ENCODE measurements around the gene SLC4A7. TPM values are rescaled to one million over a fixed set of nuclear protein-coding genes. Genes with fewer than 3 reads are reported as not detected.
"Not testable (repeated sequence)": the region's sequence is repeated elsewhere in the genome, so short reads cannot be mapped to it uniquely, and the experiment has no call there.

The SLC4A7 gene
- total RNA-seq, 1 donor from 2014 or later, result 19.2 TPM

DNA sequence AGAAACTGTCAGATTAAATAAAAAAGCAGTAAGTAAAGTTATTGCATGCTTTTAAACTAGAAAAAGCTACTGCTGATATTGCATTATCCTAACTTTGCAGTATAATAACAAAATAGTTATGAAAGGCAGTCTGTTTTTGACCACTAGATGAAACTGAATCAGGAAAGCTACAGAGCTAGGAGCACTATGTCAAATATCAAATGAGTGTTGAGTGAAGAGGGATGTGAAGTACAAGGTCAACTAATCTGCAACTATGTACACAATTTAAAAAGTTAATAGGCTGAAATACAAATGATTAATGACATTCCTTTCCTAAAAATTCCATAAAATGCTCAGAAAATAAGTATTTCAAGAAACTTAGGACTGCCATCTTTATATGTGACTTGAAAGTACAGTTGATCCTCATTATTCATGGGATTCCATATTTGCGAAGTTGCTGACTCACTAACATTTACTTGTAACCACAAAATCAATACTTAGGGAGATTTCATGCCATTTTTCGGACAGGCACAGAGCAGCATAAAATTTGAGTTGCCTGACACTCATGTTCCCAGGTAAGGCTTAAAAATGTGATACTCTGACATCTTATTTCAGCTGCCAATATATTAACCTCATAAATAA is 34.5 kb downstream of the SLC4A7 start:
- intact Hi-C loops (cut with micrococcal nuclease), result no loop called here
- ATAC-seq, result no peak
- DNase-seq, result no peak

GRCh38 chr3:27442995-27443394 is 41.2 kb downstream of the SLC4A7 start:
- ATAC-seq; DNase-seq; intact Hi-C loops (cut with micrococcal nuclease): not testable (repeated sequence)

GRCh38 chr3:27438352-27438751 is 45.8 kb downstream of the SLC4A7 start:
- ATAC-seq; intact Hi-C loops (cut with micrococcal nuclease): not testable (repeated sequence)

DNA sequence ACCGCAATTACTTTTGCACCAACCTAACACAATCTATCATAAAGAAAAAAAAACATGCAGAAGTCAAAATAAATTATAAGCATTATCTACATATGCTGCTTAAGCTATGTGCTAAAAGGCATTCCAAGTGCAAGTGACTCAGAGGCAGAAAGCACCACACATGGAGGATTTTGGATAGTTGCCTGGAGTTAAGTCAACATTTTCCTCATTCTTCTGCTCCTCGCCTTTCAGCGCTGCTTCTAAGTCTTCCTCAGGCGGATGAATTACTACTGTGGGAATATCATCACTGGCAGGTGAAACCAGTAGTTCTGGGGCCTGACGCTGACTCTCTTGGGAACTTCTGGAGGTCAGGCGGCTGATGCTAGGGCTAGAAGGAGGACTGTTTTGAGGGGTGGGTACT is 53.1 kb downstream of the SLC4A7 start:
- DNase-seq, result no peak
- intact Hi-C loops (cut with micrococcal nuclease), result no loop called here
- peak; percentile 53 for ATAC-seq

More at GRCh38 chr3:27438352-27438751, 45.8 kb downstream of the SLC4A7 start:
- not testable (repeated sequence) for DNase-seq

- intact Hi-C loops (cut with micrococcal nuclease), result no loop called here
- no peak for DNase-seq
- ATAC-seq, result no peak
These were observed 54.3 kb downstream of the SLC4A7 start for GRCh38 chr3:27429909-27430308.

DNA sequence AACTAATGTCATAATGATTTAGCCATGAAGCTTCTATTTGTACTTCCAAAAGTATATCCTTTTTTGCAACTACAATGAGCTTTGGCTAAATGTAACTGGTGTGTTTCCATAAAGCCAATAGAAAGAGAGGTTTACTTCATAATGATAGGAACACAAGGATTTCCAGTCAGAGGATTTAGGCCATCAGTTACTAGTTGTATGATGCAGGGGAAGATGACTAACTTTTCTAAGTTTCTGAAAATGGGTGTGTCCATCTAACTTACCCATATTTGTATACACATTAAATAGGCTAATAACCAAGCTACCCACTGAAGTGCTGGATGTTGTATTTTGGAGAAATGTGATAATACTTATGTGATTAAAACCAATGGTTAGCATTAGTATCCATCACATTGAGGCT is 55.7 kb downstream of the SLC4A7 start:
- ATAC-seq (no peak), DNase-seq (no peak)
- intact Hi-C loops (cut with micrococcal nuclease), result no loop called here

GRCh38 chr3:27426926-27427325 is 57.3 kb downstream of the SLC4A7 start:
- intact Hi-C loops (cut with micrococcal nuclease), result no loop called here
- ATAC-seq (no peak), DNase-seq (no peak)

GRCh38 chr3:27425896-27426565 is 58.2 kb downstream of the SLC4A7 start:
- no peak for ATAC-seq
- no peak for DNase-seq
- intact Hi-C loops (cut with micrococcal nuclease), result no loop called here

- ATAC-seq; intact Hi-C loops (cut with micrococcal nuclease); DNase-seq: not testable (repeated sequence)
These were observed 59.2 kb downstream of the SLC4A7 start for GRCh38 chr3:27424812-27425521.

DNA sequence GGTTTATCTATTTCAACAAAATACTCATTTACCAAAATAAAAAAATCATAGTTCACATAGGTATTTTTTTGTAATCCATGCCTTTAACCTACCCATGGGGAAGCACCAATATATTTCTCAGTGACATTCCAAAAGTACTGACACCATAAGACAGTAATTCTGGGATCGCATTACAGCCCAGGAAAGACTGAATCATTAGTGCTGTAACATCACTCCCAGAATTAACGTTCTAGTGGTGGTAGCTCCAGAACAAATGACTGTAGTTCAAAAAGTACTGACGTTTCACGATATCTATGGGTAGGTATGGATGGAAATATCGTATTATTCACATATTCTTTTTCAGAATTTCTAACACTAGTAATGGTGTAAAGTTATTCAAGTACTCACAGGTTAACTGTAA is 60.7 kb downstream of the SLC4A7 start:
- intact Hi-C loops (cut with micrococcal nuclease), result no loop called here
- DNase-seq, result no peak
- no peak for ATAC-seq

DNA sequence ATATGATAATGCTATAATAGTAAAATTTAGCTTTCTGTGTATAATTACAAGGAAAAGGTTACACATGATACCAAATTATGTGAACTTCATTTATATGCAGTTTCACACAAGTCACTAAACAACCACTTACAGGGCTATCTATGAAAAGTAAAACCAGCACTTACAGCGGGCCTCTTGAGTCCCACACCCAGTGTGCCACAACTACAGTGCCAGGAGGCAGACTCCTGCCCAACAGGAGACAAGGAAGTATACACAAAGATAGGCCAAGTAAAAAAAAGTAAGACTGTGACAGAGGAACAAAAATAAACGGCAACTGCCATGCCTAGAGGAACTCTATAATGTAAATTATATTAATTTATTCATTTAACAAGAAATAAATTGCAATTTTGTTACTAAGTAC is 61.6 kb downstream of the SLC4A7 start:
- ATAC-seq (peak; percentile 20), DNase-seq (no peak)
- intact Hi-C loops (cut with micrococcal nuclease), result no loop called here

DNA sequence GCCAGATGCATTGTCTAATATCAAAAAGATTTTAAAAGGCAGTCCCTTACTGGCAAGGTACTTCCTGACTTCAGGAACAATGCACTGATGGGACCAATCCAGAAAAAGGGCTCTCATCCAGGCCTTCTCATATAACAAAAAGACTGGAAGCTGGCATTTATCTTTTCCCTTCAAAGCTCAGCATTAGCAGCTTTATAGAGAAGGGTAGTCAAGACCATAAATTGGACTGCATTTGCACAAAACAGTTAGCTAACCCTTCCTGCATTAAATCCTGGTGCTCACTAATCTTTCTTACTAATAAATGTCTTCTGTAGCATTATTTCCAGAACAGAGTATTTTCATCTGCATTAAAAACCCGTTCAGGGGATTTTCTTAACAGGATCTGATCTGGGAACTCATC is 69.0 kb downstream of the SLC4A7 start:
- intact Hi-C loops (cut with micrococcal nuclease), result no loop called here
- ATAC-seq (no peak), DNase-seq (no peak)

GRCh38 chr3:27392950-27393679 is 91.1 kb downstream of the SLC4A7 start:
- intact Hi-C loops (cut with micrococcal nuclease), result no loop called here
- no peak for DNase-seq
- ATAC-seq, result no peak

GRCh38 chr3:27392414-27392813 is 91.8 kb downstream of the SLC4A7 start:
- ATAC-seq; DNase-seq; intact Hi-C loops (cut with micrococcal nuclease): not testable (repeated sequence)

DNA sequence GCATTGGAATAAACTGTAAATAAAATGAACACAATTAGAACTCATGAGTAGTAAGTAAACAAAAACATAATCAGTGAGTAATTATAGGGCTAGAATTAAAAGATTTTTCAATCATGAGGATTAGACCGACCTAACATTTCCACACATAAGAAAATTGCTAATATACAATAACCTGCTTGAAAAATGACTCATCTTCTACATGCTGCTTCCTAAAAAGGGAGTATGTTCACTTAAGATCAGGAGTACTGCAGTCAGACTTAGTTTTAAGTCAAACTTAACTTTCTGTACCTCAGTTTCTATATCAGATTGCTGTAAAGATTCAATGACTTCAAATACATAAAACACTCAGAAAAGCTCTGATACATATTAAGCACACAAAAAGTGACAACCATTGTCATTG is 92.4 kb downstream of the SLC4A7 start:
- intact Hi-C loops (cut with micrococcal nuclease), result no loop called here
- DNase-seq (no peak), ATAC-seq (no peak)

DNA sequence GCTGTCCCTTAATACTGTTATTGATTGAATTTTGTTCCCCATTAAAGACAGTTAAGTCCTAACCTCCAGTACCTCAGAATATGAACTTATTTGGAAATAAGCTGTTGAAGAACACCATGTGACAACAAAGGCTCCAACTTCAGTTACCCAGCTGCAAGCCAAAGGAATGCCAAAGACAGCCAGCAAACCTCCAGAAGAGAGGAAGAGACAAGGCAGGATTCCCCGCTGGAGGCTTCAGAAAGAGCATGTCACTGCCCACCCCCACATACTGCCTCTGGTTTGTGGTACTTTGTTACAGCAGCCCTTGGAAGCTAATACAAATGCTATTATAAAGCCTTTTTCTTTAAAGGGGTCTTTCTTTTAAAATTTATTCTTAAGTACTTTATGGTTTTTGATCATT is 96.6 kb downstream of the SLC4A7 start:
- DNase-seq (no peak), ATAC-seq (no peak)
- intact Hi-C loops (cut with micrococcal nuclease), result no loop called here

DNA sequence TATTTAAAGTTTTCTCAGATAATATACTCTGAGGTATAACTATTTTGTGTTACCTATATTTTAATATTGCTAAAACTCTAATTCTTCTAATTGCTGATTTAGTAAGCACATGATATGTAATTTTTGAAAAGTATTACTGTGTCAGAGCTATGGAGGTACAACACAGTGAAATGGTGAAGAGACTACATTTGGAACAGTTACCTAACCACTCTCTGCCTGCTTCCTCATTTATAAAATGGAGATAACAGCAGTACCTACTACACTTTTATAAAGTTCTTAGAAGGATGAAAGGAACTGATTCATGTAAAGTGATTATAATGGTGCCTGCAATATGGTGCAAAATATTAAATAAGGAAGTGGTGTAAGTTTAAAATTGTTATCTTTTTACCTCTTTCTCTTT is 98.7 kb downstream of the SLC4A7 start:
- DNase-seq, result no peak
- ATAC-seq, result no peak
- intact Hi-C loops (cut with micrococcal nuclease), result no loop called here

- intact Hi-C loops (cut with micrococcal nuclease), result no loop called here
- ATAC-seq, result no peak
- DNase-seq, result no peak
These were observed 100.0 kb downstream of the SLC4A7 start for GRCh38 chr3:27384191-27384590.

GRCh38 chr3:27380433-27381357 is 103.5 kb downstream of the SLC4A7 start:
- no peak for ATAC-seq
- DNase-seq, result no peak
- intact Hi-C loops (cut with micrococcal nuclease), result no loop called here
